ENCODE results near the gene KRABD2.

KRABD2 gene

GRCh38 chr17:8401107-8401506 is 24.6 kb upstream of the KRABD2 start:
- H3K36me3 ChIP-seq (ENCODE audit: insufficient read depth) = no peaks in the 10 kb centered on the region
- no peaks in the 10 kb centered on the region for H4K20me1 ChIP-seq (replicated peaks; ENCODE audit: insufficient read depth)
- no peaks in the 10 kb centered on the region for H3K9me2 ChIP-seq (ENCODE audit: insufficient read depth)
- no peaks in the 10 kb centered on the region; the same call in 1 of the 2 replicates for H3F3A ChIP-seq (replicated peaks; ENCODE audit: low read depth)
- no peak overlapping the region for H3K4me3 ChIP-seq
- H3K4me1 Mint-ChIP-seq = no peaks in the 10 kb centered on the region
- H3K36me3 Mint-ChIP-seq (ENCODE audit: low read depth) = no peaks in the 10 kb centered on the region
- no peaks in the 10 kb centered on the region for H3K9me3 Mint-ChIP-seq
- TF ChIP-seq NANOG (IDR thresholded peaks at IDR 0.05; ENCODE audit: borderline replicate concordance) = no peak
- TF ChIP-seq ZNF114 (CRISPR knock-in tag; IDR thresholded peaks at IDR 0.05) = no peak
- no peak for TF ChIP-seq ZNF331 (CRISPR knock-in tag; IDR thresholded peaks at IDR 0.05; ENCODE audit: low read depth)
- no peak for TF ChIP-seq JUNB (IDR thresholded peaks at IDR 0.05; ENCODE audit: unreplicated experiment)
- no peak for TF ChIP-seq ZNF462 (CRISPR knock-in tag; IDR thresholded peaks at IDR 0.05)
- TF ChIP-seq REST (IDR thresholded peaks at IDR 0.05; ENCODE audit: unreplicated experiment) = no peak
- no peak for TF ChIP-seq EZH2phosphoT487 (IDR thresholded peaks at IDR 0.05; ENCODE audit: unreplicated experiment)
- TF ChIP-seq STAT1 (IDR thresholded peaks at IDR 0.05; ENCODE audit: unreplicated experiment) = no peak
- no peak for TF ChIP-seq CREB1 (CRISPR knock-in tag; IDR thresholded peaks at IDR 0.05; ENCODE audit: low read depth)
- TF ChIP-seq ETS1 (IDR thresholded peaks at IDR 0.05) = no peak
- no peak for TF ChIP-seq CTCF (conservative IDR thresholded peaks at IDR 0.05; ENCODE audit: low read depth in 2 of 2)
- no peak for TF ChIP-seq EZH2 (IDR thresholded peaks at IDR 0.05; ENCODE audit: low read depth, unreplicated experiment)
- no peak for TF ChIP-seq POLR2AphosphoS5 (IDR thresholded peaks at IDR 0.05; ENCODE audit: low read depth)
- DNase-seq (ENCODE audit: low spot score) = no peak
- H3K27ac ChIP-seq (ENCODE audit: low read depth) = no peak overlapping the region
- ATAC-seq = no peak
- H3K27me3 Mint-ChIP-seq (ENCODE audit: insufficient read depth, low read depth, poor library complexity) = peaks cover 8% of the 10 kb centered on the region
- H3K27me3 ChIP-seq (ENCODE audit: insufficient read depth) = no peaks in the 10 kb centered on the region
- H3K79me2 ChIP-seq (replicated peaks; ENCODE audit: insufficient read depth) = no peaks in the 10 kb centered on the region
- no peak overlapping the region for H3K27ac Mint-ChIP-seq
- H3K4me2 ChIP-seq = no peak overlapping the region
- H2AFZ ChIP-seq = no peak overlapping the region
- H3K4me1 ChIP-seq (ENCODE audit: insufficient read depth) = no peaks in the 10 kb centered on the region
- no peak overlapping the region for H3K4me3 Mint-ChIP-seq

Measured in GM23338 (cell line).